ENCODE data around the gene GIGYF1. TPM values are rescaled to one million over a fixed set of nuclear protein-coding genes. Genes with fewer than 3 reads are reported as not detected.

The GIGYF1 gene
- total and polyA plus RNA-seq, 2 of the 8 experiments (the other 6 are each of a cell fraction or from before 2014, with no cell fraction given): 24.1 to 99.3 TPM

- DNase-seq (ENCODE audit: low read depth in 1 of 2, low spot score in 2 of 2) (no peak), FAIRE-seq (no peak)
- Histone ChIP-seq H3K79me1 (ENCODE audit: low read depth, low read length) (no peaks in the 10 kb centered on the region), H3K18ac (ENCODE audit: extremely low read depth, low read length) (no peak overlapping the region), H3K79me2 (ENCODE audit: control insufficient read depth in 1 of 2, insufficient read depth in 2 of 2, low read length in 2 of 2) (no peaks in the 10 kb centered on the region), H3K9me3 (ENCODE audit: insufficient read depth in 2 of 2, low read depth in 1 of 2, low read length in 1 of 2) (no peaks in the 10 kb centered on the region), H3K27me3 (replicated peaks in 1 of 4; ENCODE audit: control insufficient read depth in 3 of 4, extremely low read depth in 1 of 4, insufficient read depth in 3 of 4, low read length in 3 of 4) (no peaks in the 10 kb centered on the region), H3K36me3 (ENCODE audit: control insufficient read depth in 2 of 4, insufficient read depth in 4 of 4, low read length in 3 of 4) (no peaks in the 10 kb centered on the region), H2BK5ac (ENCODE audit: low read depth, low read length) (no peak overlapping the region), H3K14ac (ENCODE audit: insufficient read length) (no peak overlapping the region), H3K4me1 (replicated peaks in 1 of 4; ENCODE audit: control insufficient read depth in 3 of 4, insufficient read depth in 4 of 4, low read length in 3 of 4) (peaks cover 0 to 29% (median 16%) of the 10 kb centered on the region in 4 experiments; a peak in 6 of 7 replicates), H4K5ac (ENCODE audit: insufficient read length, low read depth, low read length) (no peak overlapping the region), H2BK12ac (ENCODE audit: low read depth, low read length) (no peak overlapping the region; the same call in 1 of the 2 replicates), H4K91ac (replicated peaks; ENCODE audit: insufficient read length, low read length) (no peak overlapping the region), H3K4me2 (ENCODE audit: insufficient read depth in 1 of 2, low read depth in 2 of 2, low read length in 2 of 2) (peak overlapping the region; percentile 7 to 40; a peak in 1 of 4 replicates), H2BK20ac (ENCODE audit: low read length) (no peak overlapping the region), H3K4ac (replicated peaks; ENCODE audit: insufficient read length, low read depth, low read length) (no peak overlapping the region), H3K27ac (ENCODE audit: low read depth, low read length) (no peak overlapping the region), H3K23me2 (ENCODE audit: low read depth, low read length) (peaks cover 2% of the 10 kb centered on the region; the same call in 1 of the 2 replicates), H3K23ac (ENCODE audit: insufficient read length) (no peak overlapping the region), H2AK5ac (ENCODE audit: low read depth, low read length) (no peak overlapping the region; the same call in 1 of the 2 replicates), H2BK15ac (ENCODE audit: low read length) (no peak overlapping the region), H4K20me1 (replicated peaks in 1 of 2; ENCODE audit: control insufficient read depth in 1 of 2, insufficient read depth in 2 of 2, low read length in 2 of 2) (no peaks in the 10 kb centered on the region), H2BK120ac (replicated peaks; ENCODE audit: low read depth, low read length) (no peak overlapping the region), H4K8ac (ENCODE audit: extremely low read depth, insufficient read depth, low read length) (no peak overlapping the region), H3K56ac (replicated peaks; ENCODE audit: insufficient read length, low read depth, low read length) (no peak overlapping the region), H3K9ac (replicated peaks in 1 of 4; ENCODE audit: extremely low read depth in 1 of 4, low read depth in 3 of 4, low read length in 3 of 4) (no peak overlapping the region), H2AFZ (ENCODE audit: low read length) (no peak overlapping the region), H3K4me3 (ENCODE audit: extremely low read depth in 1 of 4, insufficient read depth in 2 of 4, low read depth in 3 of 4, low read length in 4 of 4) (no peak overlapping the region)
- TF ChIP-seq CTCF (IDR thresholded peaks at IDR 0.05; ENCODE audit: control extremely low read depth in 1 of 3, insufficient read depth in 1 of 3, low read depth in 1 of 3, low read length in 3 of 3): peak in 2 of 3 experiments; percentile 11 to 14; a peak in 2 of 4 replicates
- TF ChIP-seq RBBP5 (IDR thresholded peaks at IDR 0.05; ENCODE audit: borderline replicate concordance, low read depth, low read length): no peak
- TF ChIP-seq KDM1A (IDR thresholded peaks at IDR 0.05; ENCODE audit: borderline replicate concordance, low read length): no peak
- ChIA-PET CTCF (ENCODE audit: partially characterized antibody) (interaction anchor here (0.6 to 1.9 kb wide), 15 partner anchors 8 to 453 kb away, joined by 3 to 13 read pairs (median 3); no protein-coding TSS in a partner anchor), POLR2A (ENCODE audit: partially characterized antibody) (interaction anchor here (0.6 to 2.0 kb wide), 6 partner anchors 13 to 185 kb away, joined by 3 to 5 read pairs (median 4); partner anchors contain the start of gene ACTL6B)
- 90% methylated on average over 10 of the region's 10 CpGs; no CpG with 5 or more reads in 1 of the 2 experiments for WGBS, 2 experiments (ENCODE audit: extremely low coverage in 1 of 2, insufficient coverage in 1 of 2, insufficient read length in 1 of 2, insufficient replicate concordance in 2 of 2, low coverage in 1 of 2, low lambda C conversion rate in 2 of 2, missing lambda C conversion rate in 1 of 2)
Observed at GRCh38 chr7:100641860-100642533, 52.1 kb downstream of the GIGYF1 start.

All from H1 (cell line).